GM12873 (cell line): ENCODE data around the gene CD200R1.

Experiments used
- TF ChIP-seq, protein P1 (sequence below): IDR thresholded peaks from 2 replicates; pipeline ENCODE4 v1.5.1; 2012; ENCODE audit warnings: low read depth, mild to moderate bottlenecking, moderate library complexity, low read length, control low read depth; ENCODE audit not compliant: insufficient read depth; ENCODE audit errors: missing control alignments

The CD200R1 gene

GRCh38 chr3:112884678-112885290 lies 90.1 kb downstream of the CD200R1 start:
- TF ChIP-seq, protein P1, sequence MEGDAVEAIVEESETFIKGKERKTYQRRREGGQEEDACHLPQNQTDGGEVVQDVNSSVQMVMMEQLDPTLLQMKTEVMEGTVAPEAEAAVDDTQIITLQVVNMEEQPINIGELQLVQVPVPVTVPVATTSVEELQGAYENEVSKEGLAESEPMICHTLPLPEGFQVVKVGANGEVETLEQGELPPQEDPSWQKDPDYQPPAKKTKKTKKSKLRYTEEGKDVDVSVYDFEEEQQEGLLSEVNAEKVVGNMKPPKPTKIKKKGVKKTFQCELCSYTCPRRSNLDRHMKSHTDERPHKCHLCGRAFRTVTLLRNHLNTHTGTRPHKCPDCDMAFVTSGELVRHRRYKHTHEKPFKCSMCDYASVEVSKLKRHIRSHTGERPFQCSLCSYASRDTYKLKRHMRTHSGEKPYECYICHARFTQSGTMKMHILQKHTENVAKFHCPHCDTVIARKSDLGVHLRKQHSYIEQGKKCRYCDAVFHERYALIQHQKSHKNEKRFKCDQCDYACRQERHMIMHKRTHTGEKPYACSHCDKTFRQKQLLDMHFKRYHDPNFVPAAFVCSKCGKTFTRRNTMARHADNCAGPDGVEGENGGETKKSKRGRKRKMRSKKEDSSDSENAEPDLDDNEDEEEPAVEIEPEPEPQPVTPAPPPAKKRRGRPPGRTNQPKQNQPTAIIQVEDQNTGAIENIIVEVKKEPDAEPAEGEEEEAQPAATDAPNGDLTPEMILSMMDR: no peak

- TF ChIP-seq, protein P1: no peak
These were observed 93.0 kb downstream of the CD200R1 start for GRCh38 chr3:112881891-112882290.

GRCh38 chr3:112875561-112875960 lies 99.3 kb downstream of the CD200R1 start:
- TF ChIP-seq, protein P1: no peak

GRCh38 chr3:112874725-112875124 lies 100.2 kb downstream of the CD200R1 start:
- TF ChIP-seq, protein P1: no peak

- TF ChIP-seq, protein P1: no peak
These were observed 101.3 kb downstream of the CD200R1 start for GRCh38 chr3:112873632-112874031.

- TF ChIP-seq, protein P1: no peak
These were observed 103.2 kb downstream of the CD200R1 start for GRCh38 chr3:112871735-112872134.
